KMS-11 (cell line): Measurements from ENCODE around the gene CHPF2.
A peak's percentile ranks its signal among the peaks of the same experiment; 100 is the strongest.

Source experiments
- H2AFZ ChIP-seq: fragments of 200-600 bp; sonication (generic); 2 replicates; pipeline ENCODE4 v1.6.1; 2016; ENCODE audit warnings: antibody characterized with exemption, mixed run types, low read depth
- H3K27ac ChIP-seq: fragments of 200-600 bp; sonication (generic); 2 replicates; pipeline ENCODE4 v1.6.1; 2016; ENCODE audit warnings: mild to moderate bottlenecking, mixed run types
- H3K27me3 ChIP-seq: fragments of 200-600 bp; sonication (generic); 2 replicates; pipeline ENCODE4 v1.6.1; 2017; ENCODE audit warnings: mild to moderate bottlenecking, low read depth, mixed run types, moderate library complexity; ENCODE audit not compliant: insufficient read depth
- H3K36me3 ChIP-seq: fragments of 200-600 bp; sonication (generic); 2 replicates; pipeline ENCODE4 v1.6.1; 2017; ENCODE audit warnings: mild to moderate bottlenecking, mixed run types; ENCODE audit not compliant: insufficient read depth
- H3K4me1 ChIP-seq: fragments of 200-600 bp; sonication (generic); 2 replicates; pipeline ENCODE4 v1.6.1; 2016; ENCODE audit warnings: mild to moderate bottlenecking, low read depth, mixed run types; ENCODE audit not compliant: poor library complexity, severe bottlenecking
- H3K4me2 ChIP-seq: fragments of 200-600 bp; sonication (generic); 2 replicates; pipeline ENCODE4 v1.7.0; 2016; ENCODE audit warnings: mild to moderate bottlenecking, mixed run types
- H3K4me3 ChIP-seq: fragments of 200-600 bp; sonication (generic); IDR thresholded peaks from 2 replicates; pipeline ENCODE4 v1.6.1; 2017; ENCODE audit warnings: low read depth, low read length, mixed read lengths; ENCODE audit not compliant: insufficient read depth
- H3K79me2 ChIP-seq: fragments of 200-600 bp; sonication (generic); 2 replicates; pipeline ENCODE4 v1.6.1; 2016; ENCODE audit warnings: low read depth, mixed run types; ENCODE audit not compliant: insufficient read depth
- H3K9ac ChIP-seq: fragments of 200-600 bp; sonication (generic); 2 replicates; pipeline ENCODE4 v1.6.1; 2016; ENCODE audit warnings: mild to moderate bottlenecking, mixed run types
- H4K20me1 ChIP-seq: fragments of 200-600 bp; sonication (generic); 2 replicates; pipeline ENCODE4 v1.6.1; 2016; ENCODE audit warnings: mild to moderate bottlenecking, mixed run types; ENCODE audit not compliant: insufficient read depth
- CTCF ChIP-seq: fragments of 200-600 bp; sonication (generic); conservative IDR thresholded peaks from 2 replicates; pipeline ENCODE4 v1.6.1; 2017; ENCODE audit warnings: low read depth, mild to moderate bottlenecking, antibody characterized with exemption, low read length, moderate library complexity, mixed read lengths

CHPF2 gene

GRCh38 chr7:151232091-151232916 is at the start of gene CHPF2:
CHPF2 (plus strand) TSS chr7:151232483; CDS start chr7:151234012, 1,529 bp downstream.
- peaks cover 28% of the 10 kb centered on the region for H3K4me1 ChIP-seq
- H3K27me3 ChIP-seq: no peaks in the 10 kb centered on the region
- peak within 1 kb of the TSS; percentile 67 for H3K4me2 ChIP-seq
- peak within 1 kb of the TSS; percentile 80 for H3K9ac ChIP-seq
- H3K4me3 ChIP-seq: no peak within 1 kb of the TSS
- peaks cover 34% of the 10 kb centered on the region for H3K79me2 ChIP-seq
- peak within 1 kb of the TSS; percentile 54 for H3K27ac ChIP-seq
- no peaks in the 10 kb centered on the region for H4K20me1 ChIP-seq
- H2AFZ ChIP-seq: peak within 1 kb of the TSS; percentile 81
- no peak for TF ChIP-seq CTCF
- H3K36me3 ChIP-seq: no peaks in the 10 kb centered on the region; the same call in 1 of the 2 replicates

- TF ChIP-seq CTCF: no peak
- H3K9ac ChIP-seq: no peak overlapping the region
- H3K4me3 ChIP-seq: no peak overlapping the region
- H3K4me2 ChIP-seq: no peak overlapping the region
- H3K27ac ChIP-seq: no peak overlapping the region
- no peaks in the 10 kb centered on the region for H3K4me1 ChIP-seq
- no peaks in the 10 kb centered on the region for H4K20me1 ChIP-seq
- no peaks in the 10 kb centered on the region for H3K36me3 ChIP-seq
- peaks cover 53% of the 10 kb centered on the region for H3K27me3 ChIP-seq
- no peaks in the 10 kb centered on the region for H3K79me2 ChIP-seq
- H2AFZ ChIP-seq: no peak overlapping the region
Measured at GRCh38 chr7:151185762-151186639, 46.3 kb upstream of the CHPF2 start.

DNA sequence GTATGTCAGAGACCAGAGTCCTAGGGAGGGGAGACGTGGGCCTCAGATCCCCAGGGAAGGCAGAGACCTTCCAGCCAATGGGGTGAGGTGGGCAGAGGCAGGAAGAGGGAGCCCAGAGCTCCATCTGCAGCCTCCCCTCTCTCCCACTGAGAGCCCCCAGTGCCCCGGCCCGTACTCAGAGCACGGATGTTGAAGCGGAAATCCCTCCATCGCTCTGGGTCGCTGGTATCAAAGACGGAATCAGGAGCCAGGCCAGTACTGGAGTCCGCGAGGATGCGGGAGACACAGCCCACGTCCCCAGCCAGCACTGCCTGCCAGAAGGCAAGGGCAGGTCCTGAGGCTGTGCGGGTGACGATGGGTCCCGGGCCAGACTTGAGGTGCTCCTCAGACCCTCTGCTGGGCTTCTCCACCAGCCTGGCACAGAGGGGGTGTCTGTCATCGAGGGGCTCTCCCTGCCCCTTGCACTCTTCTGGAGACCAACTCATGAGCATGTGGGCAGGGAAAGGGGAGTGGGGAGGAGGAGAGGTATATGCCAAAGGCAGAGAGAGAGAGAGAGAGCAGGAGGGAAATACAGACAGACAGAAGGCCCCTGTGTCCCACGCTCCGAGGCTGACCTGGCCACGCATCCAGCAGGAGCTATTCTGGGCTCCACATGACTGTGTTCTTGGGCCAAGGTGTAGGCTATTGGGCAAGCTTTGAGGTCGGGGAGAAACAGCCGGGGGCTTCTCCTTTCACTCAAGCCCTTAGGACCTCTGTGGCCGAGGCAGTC is 45.5 kb upstream of the CHPF2 start, which contains the start of gene ASB10:
ASB10 (minus strand) TSS at position 611 of the 769 bp plus-strand sequence; CDS start at position 491, 120 bp downstream.
- TF ChIP-seq CTCF: no peak
- H3K4me1 ChIP-seq: no peaks in the 10 kb centered on the region
- H3K79me2 ChIP-seq: no peaks in the 10 kb centered on the region
- H3K27ac ChIP-seq: no peak within 1 kb of the TSS
- no peak within 1 kb of the TSS for H3K4me2 ChIP-seq
- no peak within 1 kb of the TSS for H2AFZ ChIP-seq
- H4K20me1 ChIP-seq: no peaks in the 10 kb centered on the region
- no peaks in the 10 kb centered on the region for H3K36me3 ChIP-seq
- H3K4me3 ChIP-seq: no peak within 1 kb of the TSS
- H3K9ac ChIP-seq: no peak within 1 kb of the TSS
- H3K27me3 ChIP-seq: peaks cover 61% of the 10 kb centered on the region
